SK-N-SH (cell line): Measurements from ENCODE around the gene MKX. TPM values are rescaled to one million over a fixed set of nuclear protein-coding genes. Genes with fewer than 3 reads are reported as not detected.

Experiments
- CTCF ChIA-PET: fragments of 300-600, 350-600 bp; formaldehyde crosslinking; extraction: SDS; loops from one replicate; lab custom pipeline; 2021; lab: Yijun Ruan, JAX
- POLR2A ChIA-PET: fragments of 350-600 bp; sonication (Branson Sonifier 250); formaldehyde crosslinking; extraction: SDS; loops from one replicate; lab custom pipeline; 2020; ENCODE audit warnings: antibody characterized with exemption, inconsistent platforms; lab: Yijun Ruan, JAX
- DNase-seq: peaks from one replicate; pipeline ENCODE4 v3.0.0; 2012
- H2AFZ ChIP-seq: fragments of 200-600 bp; sonication (generic); 2 replicates; pipeline ENCODE4 v1.8.1; 2016; ENCODE audit warnings: antibody characterized with exemption, mild to moderate bottlenecking, low read depth
- H3F3A ChIP-seq: fragments of 200-600 bp; sonication (generic); replicated peaks from 2 replicates; pipeline ENCODE3; 2016; ENCODE audit warnings: antibody characterized with exemption, mild to moderate bottlenecking; ENCODE audit not compliant: insufficient read depth
- H3K27ac ChIP-seq, 2 experiments: fragments of 200-500 bp in 1 of 2; fragments of 200-600 bp in 1 of 2; sonication (Bioruptor generic) in 1 of 2; sonication (generic), shearing (Covaris generic) in 1 of 2; 2 replicates each; pipeline versions ENCODE4 v1.5.1 to v1.6.1; 2014 to 2016; ENCODE audit warnings: low read depth in 2 of 2, inconsistent platforms in 1 of 2, low read length in 1 of 2, mild to moderate bottlenecking in 1 of 2, mixed read lengths in 1 of 2
- H3K27me3 ChIP-seq: fragments of 200-600 bp; sonication (generic), shearing (Covaris generic); 2 replicates; pipeline ENCODE4 v1.6.1; 2016; ENCODE audit warnings: mixed run types; ENCODE audit not compliant: insufficient read depth
- H3K36me3 ChIP-seq, 2 experiments: fragments of 200-500 bp in 1 of 2; fragments of 200-600 bp in 1 of 2; sonication (Bioruptor generic) in 1 of 2; sonication (generic) in 1 of 2; replicated peaks in 1 of 2; 2 replicates each; pipeline versions ENCODE3 to v1.5.1; 2014 to 2016; ENCODE audit warnings: low read length in 1 of 2, mild to moderate bottlenecking in 1 of 2; ENCODE audit not compliant: insufficient read depth in 2 of 2, control insufficient read depth in 1 of 2
- H3K4me1 ChIP-seq, 2 experiments: fragments of 200-500 bp in 1 of 2; fragments of 200-600 bp in 1 of 2; sonication (Bioruptor generic) in 1 of 2; sonication (generic), shearing (Covaris generic) in 1 of 2; 2 replicates each; pipeline versions ENCODE4 v1.5.1 to v1.6.1; 2014 to 2016; ENCODE audit warnings: low read depth in 1 of 2, low read length in 1 of 2, mixed run types in 1 of 2; ENCODE audit not compliant: insufficient read depth in 2 of 2, control insufficient read depth in 1 of 2
- H3K4me2 ChIP-seq: fragments of 200-600 bp; sonication (generic), shearing (Covaris generic); 2 replicates; pipeline ENCODE4 v1.6.1; 2017; ENCODE audit warnings: mixed run types
- H3K4me3 ChIP-seq, 2 experiments: fragments of 200-500 bp in 1 of 2; fragments of 200-600 bp in 1 of 2; sonication (Bioruptor generic) in 1 of 2; sonication (generic), shearing (Covaris generic) in 1 of 2; 2 replicates each; pipeline versions ENCODE4 v1.5.1 to v1.8.1; 2014 to 2016; ENCODE audit warnings: low read depth in 2 of 2, inconsistent platforms in 1 of 2, low read length in 1 of 2, mild to moderate bottlenecking in 1 of 2, mixed read lengths in 1 of 2, moderate library complexity in 1 of 2
- H3K79me2 ChIP-seq: fragments of 200-600 bp; sonication (generic); 2 replicates; pipeline ENCODE4 v1.8.1; 2017; ENCODE audit warnings: mild to moderate bottlenecking; ENCODE audit not compliant: insufficient read depth
- H3K9ac ChIP-seq: fragments of 200-600 bp; sonication (generic); 2 replicates; pipeline ENCODE4 v1.6.1; 2017; ENCODE audit warnings: mixed run types
- H3K9me2 ChIP-seq: fragments of 200-600 bp; sonication (generic); 2 replicates; pipeline ENCODE4 v1.6.1; 2017; ENCODE audit warnings: mixed run types
- H3K9me3 ChIP-seq: fragments of 200-600 bp; sonication (generic); 2 replicates; pipeline ENCODE4 v1.6.1; 2017; ENCODE audit warnings: mixed run types, mild to moderate bottlenecking, moderate library complexity
- H4K20me1 ChIP-seq: fragments of 200-600 bp; sonication (generic); 2 replicates; pipeline ENCODE4 v1.6.1; 2017; ENCODE audit warnings: mild to moderate bottlenecking, mixed run types; ENCODE audit not compliant: insufficient read depth
- ELF1 ChIP-seq: IDR thresholded peaks from 2 replicates; pipeline ENCODE4 v1.4.0; 2012
- EP300 ChIP-seq, 2 experiments: IDR thresholded peaks; 2 replicates each; pipeline versions ENCODE4 v1.4.0 to v1.6.1; 2012; ENCODE audit warnings: borderline replicate concordance in 1 of 2, low read depth in 1 of 2, low read length in 1 of 2
- EZH2phosphoT487 ChIP-seq: fragments of 200-600 bp; sonication (generic); IDR thresholded peaks from 2 replicates; pipeline ENCODE4 v1.6.1; 2017; ENCODE audit warnings: low read depth, mixed run types, mild to moderate bottlenecking, antibody characterized with exemption, moderate library complexity, borderline replicate concordance
- FOSL2 ChIP-seq: IDR thresholded peaks from 2 replicates; pipeline ENCODE4 v1.4.0; 2012; ENCODE audit warnings: low read depth, mild to moderate bottlenecking, moderate library complexity, borderline replicate concordance
- FOXM1 ChIP-seq: IDR thresholded peaks from 2 replicates; pipeline ENCODE4 v1.4.0; 2012; ENCODE audit warnings: low read depth, mild to moderate bottlenecking
- GATA2 ChIP-seq: sonication (generic); formaldehyde crosslinking; IDR thresholded peaks from 2 replicates; pipeline ENCODE4 v1.5.0; 2020; ENCODE audit warnings: mild to moderate bottlenecking, missing genetic modification reagents
- JUND ChIP-seq: IDR thresholded peaks from 2 replicates; pipeline ENCODE4 v1.4.0; 2012
- MEF2A ChIP-seq: IDR thresholded peaks from 2 replicates; pipeline ENCODE4 v1.4.0; 2012; ENCODE audit warnings: low read depth, borderline replicate concordance
- NRF1 ChIP-seq: IDR thresholded peaks from 2 replicates; pipeline ENCODE4 v1.6.1; 2012; ENCODE audit warnings: low read depth, mild to moderate bottlenecking, low read length
- POLR2AphosphoS5 ChIP-seq: IDR thresholded peaks from 2 replicates; pipeline ENCODE4 v1.6.1; 2012; ENCODE audit warnings: low read depth, low read length
- RCOR1 ChIP-seq: fragments of 150-350 bp; IDR thresholded peaks from 2 replicates; pipeline ENCODE4 v1.6.1; 2017; ENCODE audit warnings: antibody characterized with exemption, low read length
- RFX5 ChIP-seq: IDR thresholded peaks from 2 replicates; pipeline ENCODE4 v1.6.1; 2012; ENCODE audit warnings: mild to moderate bottlenecking, improper control_type of control experiment, low read length
- RXRA ChIP-seq: IDR thresholded peaks from 2 replicates; pipeline ENCODE4 v1.4.0; 2012; ENCODE audit warnings: low read depth, mild to moderate bottlenecking, borderline replicate concordance
- TCF12 ChIP-seq: IDR thresholded peaks from 2 replicates; pipeline ENCODE4 v1.4.0; 2012
- TEAD4 ChIP-seq: IDR thresholded peaks from 2 replicates; pipeline ENCODE4 v1.4.0; 2012; ENCODE audit warnings: mild to moderate bottlenecking, borderline replicate concordance; ENCODE audit not compliant: insufficient read depth
- YY1 ChIP-seq: IDR thresholded peaks from 2 replicates; pipeline ENCODE4 v1.4.0; 2012; ENCODE audit warnings: low read depth, mild to moderate bottlenecking
- WGBS: methylation state at CpG from one replicate; pipeline ENCODE4 v1.1.6; 2017; ENCODE audit warnings: low lambda C conversion rate; 5-methylcytosine and 5-hydroxymethylcytosine counted together
- polyA plus RNA-seq, 3 experiments: library from polyadenylated mRNA; depleted of rRNA; stranded (reverse); fragments of >200 nt; gene quantifications; 2 replicates each; pipeline ENCODE4 v1.2.3, GENCODE V29; 2012
- TF ChIP-seq, protein P1 (sequence below): IDR thresholded peaks from 2 replicates; pipeline ENCODE4 v1.4.0; 2012; ENCODE audit warnings: low read depth
- TF ChIP-seq, protein P2 (sequence below): fragments of 150-350 bp; IDR thresholded peaks from 2 replicates; pipeline ENCODE4 v1.6.1; 2016; ENCODE audit warnings: mild to moderate bottlenecking, low read depth, low read length
- TF ChIP-seq, protein P3 (sequence below): IDR thresholded peaks from 2 replicates; pipeline ENCODE4 v1.4.0; 2012; ENCODE audit warnings: low read depth, borderline replicate concordance
- TF ChIP-seq, protein P4 (sequence below): IDR thresholded peaks from 2 replicates; pipeline ENCODE4 v1.6.1; 2012; ENCODE audit warnings: mild to moderate bottlenecking, low read depth, low read length, moderate library complexity

Gene MKX
- polyA plus RNA-seq, 1 of the 3 experiments (the other 2 are of a cell fraction) = not detected

DNA sequence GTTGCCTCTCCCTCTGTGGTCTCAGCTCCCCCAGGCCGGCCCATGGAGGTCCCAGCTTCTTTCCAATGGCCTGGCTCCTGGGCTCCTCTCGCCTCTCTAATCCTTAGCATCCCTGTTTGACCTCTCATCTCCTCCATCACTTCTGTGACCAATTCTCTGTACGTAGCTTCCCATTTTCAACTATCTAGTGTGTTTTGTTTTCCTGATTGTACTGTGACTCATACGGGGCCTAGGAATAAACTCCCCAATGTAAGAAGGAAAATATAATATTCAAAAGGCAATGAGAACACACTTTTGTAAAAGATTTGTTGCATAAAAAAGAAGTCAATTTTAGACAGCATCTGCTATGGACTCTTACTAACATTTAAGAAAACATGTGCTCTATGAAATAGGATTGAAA, 90.3 kb downstream of the MKX start:
- Histone ChIP-seq H3F3A (no peaks in the 10 kb centered on the region), H3K27ac (no peak overlapping the region), H4K20me1 (no peaks in the 10 kb centered on the region), H3K9me2 (no peaks in the 10 kb centered on the region), H3K27me3 (peaks cover 29% of the 10 kb centered on the region; the same call in 1 of the 2 replicates), H2AFZ (no peak overlapping the region), H3K4me3 (no peak overlapping the region), H3K36me3 (no peaks in the 10 kb centered on the region), H3K4me1 (no peaks in the 10 kb centered on the region), H3K9ac (no peak overlapping the region), H3K79me2 (no peaks in the 10 kb centered on the region), H3K9me3 (no peaks in the 10 kb centered on the region), H3K4me2 (no peak overlapping the region)
- ChIA-PET CTCF (interaction anchor here (1.0 to 1.2 kb wide), 2 partner anchors 209 to 266 kb away, joined by 3 to 5 read pairs; no protein-coding TSS in a partner anchor), POLR2A (no interaction called here)
- TF ChIP-seq ELF1 (no peak), EZH2phosphoT487 (no peak), NRF1 (no peak), EP300 (IDR thresholded peaks at IDR 0.05; ENCODE audit: borderline replicate concordance in 1 of 2, low read depth in 1 of 2, low read length in 1 of 2) (no peak), POLR2AphosphoS5 (no peak), MEF2A (no peak), RFX5 (no peak), RXRA (no peak), GATA2 (no peak), FOXM1 (no peak), TCF12 (no peak), RCOR1 (no peak), YY1 (no peak)
- TF ChIP-seq, protein P1, sequence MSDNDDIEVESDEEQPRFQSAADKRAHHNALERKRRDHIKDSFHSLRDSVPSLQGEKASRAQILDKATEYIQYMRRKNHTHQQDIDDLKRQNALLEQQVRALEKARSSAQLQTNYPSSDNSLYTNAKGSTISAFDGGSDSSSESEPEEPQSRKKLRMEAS = no peak
- TF ChIP-seq, protein P2, sequence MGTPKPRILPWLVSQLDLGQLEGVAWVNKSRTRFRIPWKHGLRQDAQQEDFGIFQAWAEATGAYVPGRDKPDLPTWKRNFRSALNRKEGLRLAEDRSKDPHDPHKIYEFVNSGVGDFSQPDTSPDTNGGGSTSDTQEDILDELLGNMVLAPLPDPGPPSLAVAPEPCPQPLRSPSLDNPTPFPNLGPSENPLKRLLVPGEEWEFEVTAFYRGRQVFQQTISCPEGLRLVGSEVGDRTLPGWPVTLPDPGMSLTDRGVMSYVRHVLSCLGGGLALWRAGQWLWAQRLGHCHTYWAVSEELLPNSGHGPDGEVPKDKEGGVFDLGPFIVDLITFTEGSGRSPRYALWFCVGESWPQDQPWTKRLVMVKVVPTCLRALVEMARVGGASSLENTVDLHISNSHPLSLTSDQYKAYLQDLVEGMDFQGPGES = no peak
- TF ChIP-seq, protein P3, sequence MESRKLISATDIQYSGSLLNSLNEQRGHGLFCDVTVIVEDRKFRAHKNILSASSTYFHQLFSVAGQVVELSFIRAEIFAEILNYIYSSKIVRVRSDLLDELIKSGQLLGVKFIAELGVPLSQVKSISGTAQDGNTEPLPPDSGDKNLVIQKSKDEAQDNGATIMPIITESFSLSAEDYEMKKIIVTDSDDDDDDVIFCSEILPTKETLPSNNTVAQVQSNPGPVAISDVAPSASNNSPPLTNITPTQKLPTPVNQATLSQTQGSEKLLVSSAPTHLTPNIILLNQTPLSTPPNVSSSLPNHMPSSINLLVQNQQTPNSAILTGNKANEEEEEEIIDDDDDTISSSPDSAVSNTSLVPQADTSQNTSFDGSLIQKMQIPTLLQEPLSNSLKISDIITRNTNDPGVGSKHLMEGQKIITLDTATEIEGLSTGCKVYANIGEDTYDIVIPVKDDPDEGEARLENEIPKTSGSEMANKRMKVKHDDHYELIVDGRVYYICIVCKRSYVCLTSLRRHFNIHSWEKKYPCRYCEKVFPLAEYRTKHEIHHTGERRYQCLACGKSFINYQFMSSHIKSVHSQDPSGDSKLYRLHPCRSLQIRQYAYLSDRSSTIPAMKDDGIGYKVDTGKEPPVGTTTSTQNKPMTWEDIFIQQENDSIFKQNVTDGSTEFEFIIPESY = no peak
- no peak for DNase-seq
- WGBS = 14% methylated on average over 4 of the region's 4 CpGs

DNA sequence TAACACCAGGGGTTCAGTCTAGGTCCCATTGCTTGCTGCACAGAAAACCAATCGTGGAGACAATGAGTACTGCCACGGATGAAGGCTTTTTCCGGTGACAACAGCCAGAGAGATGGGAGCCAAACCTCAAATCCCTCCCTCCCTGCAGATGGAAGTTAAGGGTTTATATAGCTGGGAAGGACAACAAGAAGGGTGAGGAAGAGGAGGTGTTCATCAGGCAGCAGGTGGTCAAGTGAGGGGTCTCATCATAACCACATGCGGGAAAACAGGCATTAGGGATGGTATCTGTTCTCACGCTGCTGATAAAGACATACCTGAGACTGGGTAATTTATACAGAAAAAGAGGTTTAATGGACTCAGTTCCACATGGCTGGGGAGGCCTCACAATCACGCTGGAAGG, 91.3 kb downstream of the MKX start:
- TF ChIP-seq TEAD4 (no peak), MEF2A (no peak), FOSL2 (no peak), JUND (no peak)
- TF ChIP-seq, protein P4, sequence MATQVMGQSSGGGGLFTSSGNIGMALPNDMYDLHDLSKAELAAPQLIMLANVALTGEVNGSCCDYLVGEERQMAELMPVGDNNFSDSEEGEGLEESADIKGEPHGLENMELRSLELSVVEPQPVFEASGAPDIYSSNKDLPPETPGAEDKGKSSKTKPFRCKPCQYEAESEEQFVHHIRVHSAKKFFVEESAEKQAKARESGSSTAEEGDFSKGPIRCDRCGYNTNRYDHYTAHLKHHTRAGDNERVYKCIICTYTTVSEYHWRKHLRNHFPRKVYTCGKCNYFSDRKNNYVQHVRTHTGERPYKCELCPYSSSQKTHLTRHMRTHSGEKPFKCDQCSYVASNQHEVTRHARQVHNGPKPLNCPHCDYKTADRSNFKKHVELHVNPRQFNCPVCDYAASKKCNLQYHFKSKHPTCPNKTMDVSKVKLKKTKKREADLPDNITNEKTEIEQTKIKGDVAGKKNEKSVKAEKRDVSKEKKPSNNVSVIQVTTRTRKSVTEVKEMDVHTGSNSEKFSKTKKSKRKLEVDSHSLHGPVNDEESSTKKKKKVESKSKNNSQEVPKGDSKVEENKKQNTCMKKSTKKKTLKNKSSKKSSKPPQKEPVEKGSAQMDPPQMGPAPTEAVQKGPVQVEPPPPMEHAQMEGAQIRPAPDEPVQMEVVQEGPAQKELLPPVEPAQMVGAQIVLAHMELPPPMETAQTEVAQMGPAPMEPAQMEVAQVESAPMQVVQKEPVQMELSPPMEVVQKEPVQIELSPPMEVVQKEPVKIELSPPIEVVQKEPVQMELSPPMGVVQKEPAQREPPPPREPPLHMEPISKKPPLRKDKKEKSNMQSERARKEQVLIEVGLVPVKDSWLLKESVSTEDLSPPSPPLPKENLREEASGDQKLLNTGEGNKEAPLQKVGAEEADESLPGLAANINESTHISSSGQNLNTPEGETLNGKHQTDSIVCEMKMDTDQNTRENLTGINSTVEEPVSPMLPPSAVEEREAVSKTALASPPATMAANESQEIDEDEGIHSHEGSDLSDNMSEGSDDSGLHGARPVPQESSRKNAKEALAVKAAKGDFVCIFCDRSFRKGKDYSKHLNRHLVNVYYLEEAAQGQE = no peak
- TF ChIP-seq, all 33 proteins: peak for 0
- WGBS = 9% methylated on average over 6 of the region's 6 CpGs
- Histone ChIP-seq H3K9me2 (no peaks in the 10 kb centered on the region), H4K20me1 (no peaks in the 10 kb centered on the region), H2AFZ (no peak overlapping the region), H3F3A (no peaks in the 10 kb centered on the region), H3K9me3 (no peaks in the 10 kb centered on the region), H3K79me2 (no peaks in the 10 kb centered on the region), H3K4me2 (no peak overlapping the region), H3K36me3 (no peaks in the 10 kb centered on the region), H3K9ac (no peak overlapping the region), H3K27me3 (peaks cover 19% of the 10 kb centered on the region; the same call in 1 of the 2 replicates), H3K27ac (no peak overlapping the region), H3K4me1 (no peaks in the 10 kb centered on the region), H3K4me3 (no peak overlapping the region)
- CTCF ChIA-PET = no interaction called here
- POLR2A ChIA-PET = no interaction called here
- no peak for DNase-seq
